Stimulated activated CD4-positive, alpha-beta T cell treated with anti-CD3 and anti-CD28 coated beads, Interleukin-12 subunit alpha, Interleukin-12 subunit beta, amount 100 ng/mL, for 24 hours (primary cell): ENCODE measurements around the gene FRMD4A.
"Not testable (repeated sequence)": the region's sequence is repeated elsewhere in the genome, so short reads cannot be mapped to it uniquely, and the experiment has no call there.

Experiments used
- DNase-seq, 2 experiments: peaks; one replicate each; pipeline ENCODE4 v3.0.0-alpha.2; 2020; ENCODE audit warnings: low read depth in 2 of 2

Gene FRMD4A

GRCh38 chr10:13950543-13950939, 380.2 kb downstream of the FRMD4A start:
- no peak for DNase-seq

- DNase-seq, result no peak
These were observed 380.7 kb downstream of the FRMD4A start for GRCh38 chr10:13949844-13950542.

- no peak for DNase-seq
These were observed 384.6 kb downstream of the FRMD4A start for GRCh38 chr10:13946209-13946460.

- DNase-seq, result no peak
These were observed 385.1 kb downstream of the FRMD4A start for GRCh38 chr10:13945390-13946208.

- DNase-seq, result no peak
These were observed 385.9 kb downstream of the FRMD4A start for GRCh38 chr10:13944823-13945222.

GRCh38 chr10:13943735-13944398, 386.9 kb downstream of the FRMD4A start:
- DNase-seq, result no peak

- DNase-seq, result no peak
These were observed 388.7 kb downstream of the FRMD4A start for GRCh38 chr10:13942035-13942434.

- no peak for DNase-seq
These were observed 391.3 kb downstream of the FRMD4A start for GRCh38 chr10:13939391-13939790.

- no peak for DNase-seq
These were observed 391.8 kb downstream of the FRMD4A start for GRCh38 chr10:13938950-13939349.

- no peak for DNase-seq
These were observed 393.9 kb downstream of the FRMD4A start for GRCh38 chr10:13936826-13937225.

- DNase-seq, result no peak
These were observed 400.6 kb downstream of the FRMD4A start for GRCh38 chr10:13930120-13930519.

GRCh38 chr10:13928451-13928850, 402.3 kb downstream of the FRMD4A start:
- no peak for DNase-seq

- DNase-seq, result no peak
These were observed 404.5 kb downstream of the FRMD4A start for GRCh38 chr10:13925971-13926780.

- no peak for DNase-seq
These were observed 406.5 kb downstream of the FRMD4A start for GRCh38 chr10:13924040-13924725.

- DNase-seq, result no peak
These were observed 408.1 kb downstream of the FRMD4A start for GRCh38 chr10:13922586-13922985.

GRCh38 chr10:13921941-13922340, 408.8 kb downstream of the FRMD4A start:
- DNase-seq, result no peak

- not testable (repeated sequence) for DNase-seq
These were observed 409.6 kb downstream of the FRMD4A start for GRCh38 chr10:13921131-13921530.

- no peak for DNase-seq
These were observed 410.3 kb downstream of the FRMD4A start for GRCh38 chr10:13920465-13920864.

GRCh38 chr10:13920031-13920430, 410.7 kb downstream of the FRMD4A start:
- no peak for DNase-seq

- no peak for DNase-seq
These were observed 412.9 kb downstream of the FRMD4A start for GRCh38 chr10:13917791-13918190.

- DNase-seq, result no peak
These were observed 414.3 kb downstream of the FRMD4A start for GRCh38 chr10:13916384-13916947.
